Measurements from ENCODE around the gene MCC.

The MCC gene

DNA sequence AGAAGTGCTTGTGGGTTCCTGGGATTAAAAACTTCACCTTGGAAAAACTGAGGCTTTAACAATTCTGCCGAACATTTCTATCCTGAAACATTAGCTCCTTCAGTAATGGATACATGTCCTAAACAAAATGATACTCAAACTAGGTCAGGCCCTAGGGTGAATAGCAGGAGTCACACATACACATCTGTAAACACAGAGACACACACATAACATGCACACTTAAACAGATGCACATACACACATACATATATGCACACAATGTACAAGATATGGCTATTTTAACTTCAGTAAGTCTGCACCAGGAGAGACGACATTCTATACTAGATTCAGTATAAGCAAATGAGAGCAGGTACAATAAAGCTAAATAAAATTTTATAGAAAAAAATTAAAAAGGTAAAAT lies 387.3 kb downstream of the MCC start:
- Histone ChIP-seq H2BK120ac (ENCODE audit: low read depth, low read length) (no peak overlapping the region), H3K23ac (ENCODE audit: low read length in 2 of 2) (no peak overlapping the region), H4K91ac (ENCODE audit: low read length) (no peak overlapping the region), H4K8ac (ENCODE audit: low read length) (no peak overlapping the region), H3K4me2 (ENCODE audit: low read length, poor library complexity, severe bottlenecking) (no peak overlapping the region), H2BK15ac (ENCODE audit: low read depth, poor library complexity, severe bottlenecking) (no peak overlapping the region), H3K4me1 (ENCODE audit: control insufficient read depth, insufficient read depth, low read depth, low read length) (no peaks in the 10 kb centered on the region), H3K18ac (ENCODE audit: low read depth in 1 of 2, low read length in 2 of 2) (no peak overlapping the region), H3K14ac (ENCODE audit: low read length in 2 of 2) (no peak overlapping the region), H2BK12ac (ENCODE audit: low read length in 2 of 2) (no peak overlapping the region), H2AFZ (ENCODE audit: low read depth, low read length) (no peak overlapping the region), H3K4me3 (ENCODE audit: insufficient read depth in 1 of 2, low read depth in 1 of 2, low read length in 2 of 2) (no peak overlapping the region), H2AK5ac (ENCODE audit: low read length, severe bottlenecking) (no peak overlapping the region), H3K9ac (ENCODE audit: low read length) (no peak overlapping the region), H3K27ac (ENCODE audit: low read length, poor library complexity, severe bottlenecking) (no peak overlapping the region), H3K27me3 (ENCODE audit: control insufficient read depth in 1 of 2, insufficient read depth in 1 of 2, low read length in 2 of 2) (no peaks in the 10 kb centered on the region), H2BK5ac (ENCODE audit: low read depth, low read length, poor library complexity, severe bottlenecking) (no peak overlapping the region), H3K4ac (ENCODE audit: low read depth in 1 of 2, low read length in 2 of 2) (no peak overlapping the region), H3K36me3 (ENCODE audit: control insufficient read depth in 1 of 2, insufficient read depth in 2 of 2, low read depth in 1 of 2, low read length in 2 of 2) (peaks cover 3 to 61% of the 10 kb centered on the region in 2 experiments), H3K9me3 (ENCODE audit: control insufficient read depth, low read length) (no peaks in the 10 kb centered on the region), H3K79me1 (replicated peaks; ENCODE audit: low read length, poor library complexity, severe bottlenecking) (peaks cover 2% of the 10 kb centered on the region)
- DNase-seq, result no peak
- 100% methylated on average over 1 of the region's 2 CpGs for WGBS

DNA sequence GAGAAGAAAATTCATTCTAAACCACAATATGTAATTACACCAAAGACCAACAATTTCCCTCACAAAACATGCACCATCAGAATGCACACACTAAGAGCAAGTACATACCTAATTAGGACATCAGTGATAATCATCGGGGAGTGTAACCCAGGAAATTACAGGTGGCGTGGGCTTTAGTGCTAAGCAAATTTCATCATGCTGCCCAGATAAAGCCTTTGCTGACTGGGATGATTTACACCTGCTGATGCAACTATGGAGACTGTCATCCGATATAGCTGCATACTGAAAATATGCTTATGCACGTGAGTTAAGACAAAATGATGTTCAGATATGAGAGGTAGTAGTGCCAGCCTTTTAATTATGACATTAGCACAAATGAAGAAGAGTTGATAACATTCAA lies 388.4 kb downstream of the MCC start:
- Histone ChIP-seq H3K23ac (ENCODE audit: low read length in 2 of 2) (no peak overlapping the region), H3K14ac (ENCODE audit: low read length in 2 of 2) (no peak overlapping the region), H3K9me3 (ENCODE audit: control insufficient read depth, low read length) (no peaks in the 10 kb centered on the region), H3K4me3 (ENCODE audit: insufficient read depth in 1 of 2, low read depth in 1 of 2, low read length in 2 of 2) (no peak overlapping the region), H3K4me2 (ENCODE audit: low read length, poor library complexity, severe bottlenecking) (no peak overlapping the region), H4K91ac (ENCODE audit: low read length) (no peak overlapping the region), H2BK5ac (ENCODE audit: low read depth, low read length, poor library complexity, severe bottlenecking) (no peak overlapping the region), H2BK15ac (ENCODE audit: low read depth, poor library complexity, severe bottlenecking) (no peak overlapping the region), H2BK12ac (ENCODE audit: low read length in 2 of 2) (no peak overlapping the region), H3K18ac (ENCODE audit: low read depth in 1 of 2, low read length in 2 of 2) (no peak overlapping the region), H2AK5ac (ENCODE audit: low read length, severe bottlenecking) (no peak overlapping the region), H3K4ac (ENCODE audit: low read depth in 1 of 2, low read length in 2 of 2) (no peak overlapping the region), H2AFZ (ENCODE audit: low read depth, low read length) (no peak overlapping the region), H3K4me1 (ENCODE audit: control insufficient read depth, insufficient read depth, low read depth, low read length) (no peaks in the 10 kb centered on the region), H2BK120ac (ENCODE audit: low read depth, low read length) (no peak overlapping the region), H3K9ac (ENCODE audit: low read length) (no peak overlapping the region), H3K27ac (ENCODE audit: low read length, poor library complexity, severe bottlenecking) (no peak overlapping the region), H3K36me3 (ENCODE audit: control insufficient read depth in 1 of 2, insufficient read depth in 2 of 2, low read depth in 1 of 2, low read length in 2 of 2) (peaks cover 3 to 61% of the 10 kb centered on the region in 2 experiments), H4K8ac (ENCODE audit: low read length) (no peak overlapping the region), H3K27me3 (ENCODE audit: control insufficient read depth in 1 of 2, insufficient read depth in 1 of 2, low read length in 2 of 2) (no peaks in the 10 kb centered on the region), H3K79me1 (replicated peaks; ENCODE audit: low read length, poor library complexity, severe bottlenecking) (peaks cover 2% of the 10 kb centered on the region)
- no peak for DNase-seq
- 97% methylated on average over 4 of the region's 4 CpGs for WGBS

GRCh38 chr5:113098378-113098777 lies 389.9 kb downstream of the MCC start:
- H3K4me1 ChIP-seq (ENCODE audit: control insufficient read depth, insufficient read depth, low read depth, low read length), result no peaks in the 10 kb centered on the region
- H2BK120ac ChIP-seq (ENCODE audit: low read depth, low read length), result no peak overlapping the region
- no peak overlapping the region for H2AK5ac ChIP-seq (ENCODE audit: low read length, severe bottlenecking)
- H3K36me3 ChIP-seq (ENCODE audit: control insufficient read depth in 1 of 2, insufficient read depth in 2 of 2, low read depth in 1 of 2, low read length in 2 of 2), result peaks cover 0 to 51% of the 10 kb centered on the region in 2 experiments
- H3K4me2 ChIP-seq (ENCODE audit: low read length, poor library complexity, severe bottlenecking), result no peak overlapping the region
- H3K27ac ChIP-seq (ENCODE audit: low read length, poor library complexity, severe bottlenecking), result no peak overlapping the region
- no peak overlapping the region for H2BK5ac ChIP-seq (ENCODE audit: low read depth, low read length, poor library complexity, severe bottlenecking)
- H3K27me3 ChIP-seq (ENCODE audit: control insufficient read depth in 1 of 2, insufficient read depth in 1 of 2, low read length in 2 of 2), result no peaks in the 10 kb centered on the region
- H3K4me3 ChIP-seq (ENCODE audit: insufficient read depth in 1 of 2, low read depth in 1 of 2, low read length in 2 of 2), result no peak overlapping the region
- no peak overlapping the region for H3K9ac ChIP-seq (ENCODE audit: low read length)
- H2BK12ac ChIP-seq (ENCODE audit: low read length in 2 of 2), result no peak overlapping the region
- no peaks in the 10 kb centered on the region for H3K9me3 ChIP-seq (ENCODE audit: control insufficient read depth, low read length)
- H4K8ac ChIP-seq (ENCODE audit: low read length), result no peak overlapping the region
- H3K4ac ChIP-seq (ENCODE audit: low read depth in 1 of 2, low read length in 2 of 2), result no peak overlapping the region
- no peak overlapping the region for H2AFZ ChIP-seq (ENCODE audit: low read depth, low read length)
- no peak overlapping the region for H2BK15ac ChIP-seq (ENCODE audit: low read depth, poor library complexity, severe bottlenecking)
- 100% methylated on average over 2 of the region's 3 CpGs for WGBS
- no peak overlapping the region for H3K14ac ChIP-seq (ENCODE audit: low read length in 2 of 2)
- H3K79me1 ChIP-seq (replicated peaks; ENCODE audit: low read length, poor library complexity, severe bottlenecking), result peaks cover 2% of the 10 kb centered on the region
- no peak for DNase-seq
- no peak overlapping the region for H3K18ac ChIP-seq (ENCODE audit: low read depth in 1 of 2, low read length in 2 of 2)
- H4K91ac ChIP-seq (ENCODE audit: low read length), result no peak overlapping the region
- no peak overlapping the region for H3K23ac ChIP-seq (ENCODE audit: low read length in 2 of 2)

- Histone ChIP-seq H2BK12ac (ENCODE audit: low read length in 2 of 2) (no peak overlapping the region), H3K4me1 (ENCODE audit: control insufficient read depth, insufficient read depth, low read depth, low read length) (no peaks in the 10 kb centered on the region), H3K27me3 (ENCODE audit: control insufficient read depth in 1 of 2, insufficient read depth in 1 of 2, low read length in 2 of 2) (no peaks in the 10 kb centered on the region), H3K4me3 (ENCODE audit: insufficient read depth in 1 of 2, low read depth in 1 of 2, low read length in 2 of 2) (no peak overlapping the region), H3K79me1 (replicated peaks; ENCODE audit: low read length, poor library complexity, severe bottlenecking) (peaks cover 7% of the 10 kb centered on the region), H3K27ac (ENCODE audit: low read length, poor library complexity, severe bottlenecking) (no peak overlapping the region), H3K9ac (ENCODE audit: low read length) (no peak overlapping the region), H4K91ac (ENCODE audit: low read length) (no peak overlapping the region), H2AK5ac (ENCODE audit: low read length, severe bottlenecking) (no peak overlapping the region), H2BK15ac (ENCODE audit: low read depth, poor library complexity, severe bottlenecking) (no peak overlapping the region), H3K4me2 (ENCODE audit: low read length, poor library complexity, severe bottlenecking) (no peak overlapping the region), H3K18ac (ENCODE audit: low read depth in 1 of 2, low read length in 2 of 2) (no peak overlapping the region), H2BK120ac (ENCODE audit: low read depth, low read length) (no peak overlapping the region), H3K23ac (ENCODE audit: low read length in 2 of 2) (no peak overlapping the region), H4K8ac (ENCODE audit: low read length) (no peak overlapping the region), H3K14ac (ENCODE audit: low read length in 2 of 2) (no peak overlapping the region), H3K9me3 (ENCODE audit: control insufficient read depth, low read length) (no peaks in the 10 kb centered on the region), H2BK5ac (ENCODE audit: low read depth, low read length, poor library complexity, severe bottlenecking) (no peak overlapping the region), H3K4ac (ENCODE audit: low read depth in 1 of 2, low read length in 2 of 2) (no peak overlapping the region), H2AFZ (ENCODE audit: low read depth, low read length) (no peak overlapping the region), H3K36me3 (ENCODE audit: control insufficient read depth in 1 of 2, insufficient read depth in 2 of 2, low read depth in 1 of 2, low read length in 2 of 2) (peaks cover 0 to 31% of the 10 kb centered on the region in 2 experiments)
- WGBS, result 90% methylated on average over 2 of the region's 2 CpGs
- no peak for DNase-seq
Observed at GRCh38 chr5:113095831-113096230, 392.4 kb downstream of the MCC start.
